ENCODE results near the gene OXCT1.

DNA sequence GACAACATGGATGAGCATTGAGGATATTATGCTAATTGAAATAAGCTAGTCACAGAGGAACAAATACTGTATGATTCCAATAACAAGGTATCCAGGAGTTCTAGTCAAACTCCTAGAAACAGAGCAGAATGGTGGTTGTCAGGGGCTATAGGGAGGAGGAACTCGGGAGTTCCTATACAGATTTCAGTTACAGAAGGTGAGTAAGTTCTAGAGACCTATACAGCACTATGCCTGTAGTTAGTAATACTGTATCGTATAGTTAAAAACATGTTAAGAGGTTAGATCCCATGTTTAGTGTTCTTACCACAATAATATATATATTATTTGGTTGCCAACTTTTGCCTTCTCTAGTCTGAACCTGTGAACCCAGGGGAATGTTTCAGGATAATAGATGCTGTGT lies 7.9 kb upstream of the OXCT1 start:
- TF ChIP-seq, protein P1, sequence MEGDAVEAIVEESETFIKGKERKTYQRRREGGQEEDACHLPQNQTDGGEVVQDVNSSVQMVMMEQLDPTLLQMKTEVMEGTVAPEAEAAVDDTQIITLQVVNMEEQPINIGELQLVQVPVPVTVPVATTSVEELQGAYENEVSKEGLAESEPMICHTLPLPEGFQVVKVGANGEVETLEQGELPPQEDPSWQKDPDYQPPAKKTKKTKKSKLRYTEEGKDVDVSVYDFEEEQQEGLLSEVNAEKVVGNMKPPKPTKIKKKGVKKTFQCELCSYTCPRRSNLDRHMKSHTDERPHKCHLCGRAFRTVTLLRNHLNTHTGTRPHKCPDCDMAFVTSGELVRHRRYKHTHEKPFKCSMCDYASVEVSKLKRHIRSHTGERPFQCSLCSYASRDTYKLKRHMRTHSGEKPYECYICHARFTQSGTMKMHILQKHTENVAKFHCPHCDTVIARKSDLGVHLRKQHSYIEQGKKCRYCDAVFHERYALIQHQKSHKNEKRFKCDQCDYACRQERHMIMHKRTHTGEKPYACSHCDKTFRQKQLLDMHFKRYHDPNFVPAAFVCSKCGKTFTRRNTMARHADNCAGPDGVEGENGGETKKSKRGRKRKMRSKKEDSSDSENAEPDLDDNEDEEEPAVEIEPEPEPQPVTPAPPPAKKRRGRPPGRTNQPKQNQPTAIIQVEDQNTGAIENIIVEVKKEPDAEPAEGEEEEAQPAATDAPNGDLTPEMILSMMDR (IDR thresholded peaks at IDR 0.05) = no peak
- no peak for TF ChIP-seq POLR2A (IDR thresholded peaks at IDR 0.05)

All from thyroid gland (tissue), 4 donors.